Measurements from ENCODE around the gene RACGAP1. TPM values are rescaled to one million over a fixed set of nuclear protein-coding genes. Genes with fewer than 3 reads are reported as not detected.

Gene RACGAP1
- total RNA-seq, 1 donor from 2014 or later, result 18.8 TPM

DNA sequence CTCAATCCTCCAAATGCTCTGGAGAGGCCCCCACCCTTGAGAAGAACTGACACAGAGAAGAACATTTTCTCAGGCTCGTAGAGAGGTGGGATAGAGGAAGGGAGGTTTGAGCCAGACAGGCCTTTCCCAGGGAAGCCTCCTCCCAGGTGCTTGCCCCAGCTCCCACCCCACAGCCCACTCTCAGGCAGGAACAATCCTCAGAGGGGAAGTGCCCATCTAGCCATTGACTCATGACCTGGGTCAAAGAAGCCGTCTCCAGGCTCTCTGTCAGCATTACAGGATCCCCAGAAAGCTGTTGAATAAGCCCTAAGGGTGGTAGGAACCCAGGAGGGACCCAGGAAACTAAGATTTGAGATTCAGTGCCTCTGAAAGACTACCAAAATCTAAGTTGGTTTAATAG is 48.7 kb downstream of the RACGAP1 start:
- Mint-ChIP-seq H3K4me3 (ENCODE audit: unreplicated experiment) (no peak overlapping the region), H3K27ac (ENCODE audit: unreplicated experiment) (no peak overlapping the region), H3K27me3 (ENCODE audit: low read depth, unreplicated experiment) (peaks cover 23% of the 10 kb centered on the region), H3K36me3 (ENCODE audit: low read depth, unreplicated experiment) (no peaks in the 10 kb centered on the region), H3K9me3 (ENCODE audit: unreplicated experiment) (no peaks in the 10 kb centered on the region), H3K4me1 (ENCODE audit: low read depth, unreplicated experiment) (peaks cover 11% of the 10 kb centered on the region)
- Histone ChIP-seq H3K9me3 (ENCODE audit: insufficient read depth, low read depth, low read length) (no peaks in the 10 kb centered on the region), H2AFZ (ENCODE audit: low read depth, low read length) (no peak overlapping the region), H3K79me2 (ENCODE audit: insufficient read depth, low read length) (no peaks in the 10 kb centered on the region), H3K9ac (ENCODE audit: low read length) (no peak overlapping the region), H4K20me1 (ENCODE audit: insufficient read depth, low read length) (no peaks in the 10 kb centered on the region), H3K4me1 (ENCODE audit: insufficient read depth, low read length) (no peaks in the 10 kb centered on the region), H3K4me3 (ENCODE audit: insufficient read depth, low read depth, low read length) (no peak overlapping the region), H3K36me3 (ENCODE audit: insufficient read depth, low read length) (no peaks in the 10 kb centered on the region), H3K27ac (ENCODE audit: low read depth, low read length) (no peak overlapping the region), H3K4me2 (ENCODE audit: low read length) (no peak overlapping the region), H3K27me3 (ENCODE audit: insufficient read depth, low read length) (peaks cover 2% of the 10 kb centered on the region)
- TF ChIP-seq EZH2 (IDR thresholded peaks at IDR 0.05; ENCODE audit: insufficient read depth, low read length), result no peak
- TF ChIP-seq, protein P1, sequence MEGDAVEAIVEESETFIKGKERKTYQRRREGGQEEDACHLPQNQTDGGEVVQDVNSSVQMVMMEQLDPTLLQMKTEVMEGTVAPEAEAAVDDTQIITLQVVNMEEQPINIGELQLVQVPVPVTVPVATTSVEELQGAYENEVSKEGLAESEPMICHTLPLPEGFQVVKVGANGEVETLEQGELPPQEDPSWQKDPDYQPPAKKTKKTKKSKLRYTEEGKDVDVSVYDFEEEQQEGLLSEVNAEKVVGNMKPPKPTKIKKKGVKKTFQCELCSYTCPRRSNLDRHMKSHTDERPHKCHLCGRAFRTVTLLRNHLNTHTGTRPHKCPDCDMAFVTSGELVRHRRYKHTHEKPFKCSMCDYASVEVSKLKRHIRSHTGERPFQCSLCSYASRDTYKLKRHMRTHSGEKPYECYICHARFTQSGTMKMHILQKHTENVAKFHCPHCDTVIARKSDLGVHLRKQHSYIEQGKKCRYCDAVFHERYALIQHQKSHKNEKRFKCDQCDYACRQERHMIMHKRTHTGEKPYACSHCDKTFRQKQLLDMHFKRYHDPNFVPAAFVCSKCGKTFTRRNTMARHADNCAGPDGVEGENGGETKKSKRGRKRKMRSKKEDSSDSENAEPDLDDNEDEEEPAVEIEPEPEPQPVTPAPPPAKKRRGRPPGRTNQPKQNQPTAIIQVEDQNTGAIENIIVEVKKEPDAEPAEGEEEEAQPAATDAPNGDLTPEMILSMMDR (IDR thresholded peaks at IDR 0.05; ENCODE audit: insufficient read depth, low read depth, low read length), result no peak
- no peak for DNase-seq (ENCODE audit: low read depth)
- no peak for FAIRE-seq

- H3K4me3 Mint-ChIP-seq (ENCODE audit: unreplicated experiment), result no peak overlapping the region
- H3K4me1 ChIP-seq (ENCODE audit: insufficient read depth, low read length), result no peaks in the 10 kb centered on the region
- H3K9ac ChIP-seq (ENCODE audit: low read length), result no peak overlapping the region
- DNase-seq (ENCODE audit: low read depth) (no peak), FAIRE-seq (no peak)
- no peaks in the 10 kb centered on the region for H3K79me2 ChIP-seq (ENCODE audit: insufficient read depth, low read length)
- no peaks in the 10 kb centered on the region for H3K9me3 ChIP-seq (ENCODE audit: insufficient read depth, low read depth, low read length)
- no peaks in the 10 kb centered on the region for H3K36me3 ChIP-seq (ENCODE audit: insufficient read depth, low read length)
- H3K9me3 Mint-ChIP-seq (ENCODE audit: unreplicated experiment), result no peaks in the 10 kb centered on the region
- no peak for TF ChIP-seq EZH2 (IDR thresholded peaks at IDR 0.05; ENCODE audit: insufficient read depth, low read length)
- TF ChIP-seq, protein P1 (IDR thresholded peaks at IDR 0.05; ENCODE audit: insufficient read depth, low read depth, low read length), result no peak
- H3K4me2 ChIP-seq (ENCODE audit: low read length), result no peak overlapping the region
- H3K27ac Mint-ChIP-seq (ENCODE audit: unreplicated experiment), result no peak overlapping the region
- no peak overlapping the region for H2AFZ ChIP-seq (ENCODE audit: low read depth, low read length)
- no peak overlapping the region for H3K27ac ChIP-seq (ENCODE audit: low read depth, low read length)
- H3K4me1 Mint-ChIP-seq (ENCODE audit: low read depth, unreplicated experiment), result peaks cover 5% of the 10 kb centered on the region
- H4K20me1 ChIP-seq (ENCODE audit: insufficient read depth, low read length), result no peaks in the 10 kb centered on the region
- H3K27me3 ChIP-seq (ENCODE audit: insufficient read depth, low read length), result peaks cover 8% of the 10 kb centered on the region
- H3K4me3 ChIP-seq (ENCODE audit: insufficient read depth, low read depth, low read length), result no peak overlapping the region
- no peaks in the 10 kb centered on the region for H3K36me3 Mint-ChIP-seq (ENCODE audit: low read depth, unreplicated experiment)
- H3K27me3 Mint-ChIP-seq (ENCODE audit: low read depth, unreplicated experiment), result peaks cover 19% of the 10 kb centered on the region
These were observed 50.0 kb downstream of the RACGAP1 start for GRCh38 chr12:49975318-49975761.

DNA sequence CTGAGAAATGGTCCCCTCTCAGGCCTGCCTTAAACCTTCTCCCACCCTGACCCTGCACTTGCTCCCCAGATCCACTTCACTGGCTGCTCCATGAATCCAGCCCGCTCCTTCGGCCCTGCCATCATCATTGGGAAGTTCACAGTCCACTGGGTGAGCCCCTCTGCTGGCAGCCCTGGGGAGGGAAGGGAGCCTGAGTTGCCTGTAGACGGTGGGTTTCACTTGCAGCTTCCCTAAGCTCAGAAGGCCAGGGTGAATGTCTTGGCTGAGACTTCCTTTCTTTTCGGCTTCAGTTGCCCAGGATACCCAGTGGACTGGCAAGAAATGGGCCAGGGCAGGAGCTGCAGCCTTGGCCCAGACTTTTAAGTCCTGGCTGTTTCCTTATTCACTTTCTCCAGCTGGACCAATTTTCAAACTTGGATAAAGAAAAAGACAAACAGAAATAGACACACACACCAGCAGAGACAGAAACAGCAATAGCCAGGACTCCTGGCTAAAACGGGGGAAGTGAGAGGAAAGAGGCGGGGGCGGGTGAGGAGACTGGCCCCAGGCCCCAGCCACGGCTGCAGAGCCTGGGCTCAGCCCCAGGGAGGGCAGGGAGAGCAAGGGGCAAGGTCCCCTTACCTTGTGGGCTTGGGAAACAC is 50.5 kb downstream of the RACGAP1 start:
- no peak overlapping the region for H3K9ac ChIP-seq (ENCODE audit: low read length)
- H3K27ac ChIP-seq (ENCODE audit: low read depth, low read length), result no peak overlapping the region
- H3K27me3 Mint-ChIP-seq (ENCODE audit: low read depth, unreplicated experiment), result peaks cover 19% of the 10 kb centered on the region
- no peak for TF ChIP-seq EZH2 (IDR thresholded peaks at IDR 0.05; ENCODE audit: insufficient read depth, low read length)
- TF ChIP-seq, protein P1 (IDR thresholded peaks at IDR 0.05; ENCODE audit: insufficient read depth, low read depth, low read length), result no peak
- no peaks in the 10 kb centered on the region for H3K4me1 ChIP-seq (ENCODE audit: insufficient read depth, low read length)
- DNase-seq (ENCODE audit: low read depth) (no peak), FAIRE-seq (no peak)
- peaks cover 4% of the 10 kb centered on the region for H3K4me1 Mint-ChIP-seq (ENCODE audit: low read depth, unreplicated experiment)
- H3K79me2 ChIP-seq (ENCODE audit: insufficient read depth, low read length), result no peaks in the 10 kb centered on the region
- H3K9me3 ChIP-seq (ENCODE audit: insufficient read depth, low read depth, low read length), result no peaks in the 10 kb centered on the region
- no peak overlapping the region for H3K4me3 Mint-ChIP-seq (ENCODE audit: unreplicated experiment)
- H4K20me1 ChIP-seq (ENCODE audit: insufficient read depth, low read length), result no peaks in the 10 kb centered on the region
- no peaks in the 10 kb centered on the region for H3K36me3 Mint-ChIP-seq (ENCODE audit: low read depth, unreplicated experiment)
- H3K9me3 Mint-ChIP-seq (ENCODE audit: unreplicated experiment), result no peaks in the 10 kb centered on the region
- peak overlapping the region; percentile 13 for H2AFZ ChIP-seq (ENCODE audit: low read depth, low read length)
- peaks cover 12% of the 10 kb centered on the region for H3K27me3 ChIP-seq (ENCODE audit: insufficient read depth, low read length)
- H3K27ac Mint-ChIP-seq (ENCODE audit: unreplicated experiment), result no peak overlapping the region
- H3K4me3 ChIP-seq (ENCODE audit: insufficient read depth, low read depth, low read length), result no peak overlapping the region
- H3K4me2 ChIP-seq (ENCODE audit: low read length), result no peak overlapping the region
- no peaks in the 10 kb centered on the region for H3K36me3 ChIP-seq (ENCODE audit: insufficient read depth, low read length)

All from astrocyte (in vitro differentiated cells and primary cell).